ENCODE data around the gene ZBTB16.

DNA sequence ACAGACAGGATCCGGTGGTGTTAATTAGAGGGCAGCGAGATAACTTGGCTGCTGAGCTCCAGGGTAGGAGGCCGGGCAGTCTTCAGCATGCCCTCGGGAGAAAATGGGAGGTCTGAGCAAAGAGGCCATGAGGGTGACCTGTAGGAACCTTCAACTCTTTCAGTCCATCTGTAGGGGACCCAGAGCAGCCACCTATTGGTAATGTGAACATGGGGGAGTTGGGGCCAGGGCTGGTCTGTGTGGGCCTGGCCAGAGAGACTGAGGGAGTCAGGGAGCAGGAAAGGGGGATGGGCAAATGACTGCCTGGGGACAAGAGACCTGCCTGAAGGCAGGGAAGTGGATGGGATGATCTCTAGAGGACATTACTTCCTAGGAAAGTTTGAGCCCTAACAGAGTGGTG is 135.6 kb downstream of the ZBTB16 start:
- TF ChIP-seq, protein P1, sequence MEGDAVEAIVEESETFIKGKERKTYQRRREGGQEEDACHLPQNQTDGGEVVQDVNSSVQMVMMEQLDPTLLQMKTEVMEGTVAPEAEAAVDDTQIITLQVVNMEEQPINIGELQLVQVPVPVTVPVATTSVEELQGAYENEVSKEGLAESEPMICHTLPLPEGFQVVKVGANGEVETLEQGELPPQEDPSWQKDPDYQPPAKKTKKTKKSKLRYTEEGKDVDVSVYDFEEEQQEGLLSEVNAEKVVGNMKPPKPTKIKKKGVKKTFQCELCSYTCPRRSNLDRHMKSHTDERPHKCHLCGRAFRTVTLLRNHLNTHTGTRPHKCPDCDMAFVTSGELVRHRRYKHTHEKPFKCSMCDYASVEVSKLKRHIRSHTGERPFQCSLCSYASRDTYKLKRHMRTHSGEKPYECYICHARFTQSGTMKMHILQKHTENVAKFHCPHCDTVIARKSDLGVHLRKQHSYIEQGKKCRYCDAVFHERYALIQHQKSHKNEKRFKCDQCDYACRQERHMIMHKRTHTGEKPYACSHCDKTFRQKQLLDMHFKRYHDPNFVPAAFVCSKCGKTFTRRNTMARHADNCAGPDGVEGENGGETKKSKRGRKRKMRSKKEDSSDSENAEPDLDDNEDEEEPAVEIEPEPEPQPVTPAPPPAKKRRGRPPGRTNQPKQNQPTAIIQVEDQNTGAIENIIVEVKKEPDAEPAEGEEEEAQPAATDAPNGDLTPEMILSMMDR (IDR thresholded peaks at IDR 0.05): no peak
- no peak for TF ChIP-seq ZFX (IDR thresholded peaks at IDR 0.05; ENCODE audit: borderline replicate concordance)
